Testis (tissue), 3 donors: ENCODE results near the gene CEMIP. TPM values are rescaled to one million over a fixed set of nuclear protein-coding genes. Genes with fewer than 3 reads are reported as not detected.
A peak's percentile ranks its signal among the peaks of the same experiment; 100 is the strongest.

Source experiments
- DNase-seq: peaks from one replicate; pipeline ENCODE4 v3.0.0-alpha.2; 2019
- H3K27ac ChIP-seq, 2 donors: fragments of 200-600 bp; sonication (generic); one replicate each; pipeline ENCODE4 v1.5.1; 2019
- H3K27me3 ChIP-seq: fragments of 200-600 bp; sonication (generic); one replicate; pipeline ENCODE4 v1.5.1; 2019
- H3K36me3 ChIP-seq: fragments of 200-600 bp; sonication (generic); one replicate; pipeline ENCODE4 v1.5.1; 2017; ENCODE audit warnings: low read depth; ENCODE audit errors: missing control alignments
- H3K4me1 ChIP-seq: fragments of 200-600 bp; sonication (generic); one replicate; pipeline ENCODE4 v1.5.1; 2019
- H3K4me3 ChIP-seq, 2 donors: fragments of 200-600 bp; sonication (generic); one replicate each; pipeline ENCODE4 v1.5.1; 2017 to 2019
- H3K9me3 ChIP-seq: fragments of 200-600 bp; sonication (generic); one replicate; pipeline ENCODE4 v1.5.1; 2017
- CTCF ChIP-seq, 3 experiments: fragments of 450-650 bp in 2 of 3; fragments of 200-600 bp in 1 of 3; sonication (generic) in 1 of 3; IDR thresholded peaks; one replicate each; pipeline ENCODE4 v1.5.1; 2016 to 2019; ENCODE audit warnings: antibody characterized with exemption in 3 of 3, mild to moderate bottlenecking in 2 of 3, moderate library complexity in 1 of 3
- POLR2A ChIP-seq: fragments of 450-650 bp; IDR thresholded peaks from one replicate; pipeline ENCODE4 v1.6.1; 2017; ENCODE audit warnings: antibody characterized with exemption, mild to moderate bottlenecking, moderate library complexity
- WGBS, 2 donors: methylation state at CpG; one replicate each; pipeline ENCODE4 v1.1.5; 2018; 5-methylcytosine and 5-hydroxymethylcytosine counted together
- intact Hi-C: fragments of 100-400 bp; cut with DNase I; formaldehyde crosslinking; loops from one replicate; pipeline ENCODE4 v1.15.1; 2023; ENCODE audit warnings: low total_unique reads
- polyA plus RNA-seq: library from polyadenylated mRNA; stranded (reverse); fragments of 350-450 nt; fragmentation: Illumina TruSeq; extraction: RNeasy Lipid Tissue Mini Kit (QIAGEN cat#74804); gene quantifications from one replicate; pipeline ENCODE4 v1.2.3, GENCODE V29; 2014; ENCODE audit warnings: low read depth, low replicate concordance; ENCODE audit not compliant: insufficient read depth
- total RNA-seq, 2 donors: library from RNA; depleted of rRNA; stranded (reverse); fragments of >200 nt; gene quantifications; one replicate each; pipeline ENCODE4 v1.2.3, GENCODE V29; 2016

Gene CEMIP
- total and polyA plus RNA-seq, 3 donors from 2014 or later: 7.5 to 21.5 (median 8.3) TPM

DNA sequence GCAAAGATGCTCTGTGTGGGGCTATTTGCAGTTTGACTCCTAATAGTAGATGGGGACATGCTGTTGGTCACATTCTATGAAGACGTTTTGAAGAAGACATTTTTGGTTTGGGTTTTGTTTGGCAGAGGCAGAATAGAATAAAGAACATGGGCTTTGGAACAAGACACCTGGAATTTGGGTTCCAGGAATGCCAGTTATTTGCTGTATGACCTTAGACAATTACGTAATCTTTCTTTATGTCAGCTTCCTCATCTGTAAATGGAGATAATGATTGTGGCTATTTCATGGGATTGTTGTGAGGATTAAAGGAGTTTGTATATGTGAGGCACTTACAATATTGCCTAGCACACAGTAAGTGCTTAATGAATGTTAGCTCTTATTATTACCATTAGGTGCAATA is 118.9 kb downstream of the CEMIP start:
- intact Hi-C loops: no loop called here
- WGBS, 2 donors: 84 to 85% methylated on average over 2 of the region's 2 CpGs

DNA sequence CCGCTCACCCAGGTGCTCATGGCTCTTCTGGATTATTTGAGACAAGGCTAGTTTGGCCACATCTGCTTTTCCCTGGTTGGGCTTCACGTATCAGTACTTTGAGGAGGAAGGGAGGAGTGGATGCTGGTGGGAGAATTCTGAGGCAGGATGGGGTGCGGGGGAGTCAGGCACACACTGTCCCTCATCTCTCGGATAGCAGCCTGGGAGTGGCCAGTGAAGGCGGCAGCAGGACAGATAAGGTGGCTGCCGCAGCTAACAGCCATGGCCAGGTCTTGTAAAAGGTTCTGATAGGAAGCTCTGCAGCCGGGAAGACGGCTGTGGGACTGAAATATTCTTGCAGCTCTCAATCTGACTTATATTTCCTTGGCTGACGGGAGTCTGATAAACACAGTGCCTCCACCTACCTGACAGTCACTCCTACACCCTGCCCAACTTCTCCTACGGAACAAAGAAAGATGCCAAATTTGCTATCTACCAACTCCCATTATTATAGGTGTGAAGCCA is 123.2 kb downstream of the CEMIP start:
- Histone ChIP-seq H3K4me1 (peaks cover 25% of the 10 kb centered on the region), H3K9me3 (no peaks in the 10 kb centered on the region), H3K27me3 (no peaks in the 10 kb centered on the region), H3K27ac (peak overlapping the region; percentile 34 to 58), H3K4me3 (no peak overlapping the region), H3K36me3 (no peaks in the 10 kb centered on the region)
- DNase-seq: peak; percentile 94
- no peak for TF ChIP-seq POLR2A
- TF ChIP-seq CTCF (IDR thresholded peaks at IDR 0.05): no peak
- intact Hi-C loops: no loop called here
- 43 to 59% methylated on average over 10 of the region's 10 CpGs for WGBS, 2 donors

More for the DNA sequence above, 118.9 kb downstream of the CEMIP start:
- Histone ChIP-seq H3K4me3 (no peak overlapping the region), H3K27ac (no peak overlapping the region), H3K27me3 (no peaks in the 10 kb centered on the region), H3K36me3 (no peaks in the 10 kb centered on the region), H3K4me1 (peaks cover 23% of the 10 kb centered on the region), H3K9me3 (no peaks in the 10 kb centered on the region)
- TF ChIP-seq CTCF (IDR thresholded peaks at IDR 0.05): no peak
- no peak for TF ChIP-seq POLR2A
- DNase-seq: no peak

DNA sequence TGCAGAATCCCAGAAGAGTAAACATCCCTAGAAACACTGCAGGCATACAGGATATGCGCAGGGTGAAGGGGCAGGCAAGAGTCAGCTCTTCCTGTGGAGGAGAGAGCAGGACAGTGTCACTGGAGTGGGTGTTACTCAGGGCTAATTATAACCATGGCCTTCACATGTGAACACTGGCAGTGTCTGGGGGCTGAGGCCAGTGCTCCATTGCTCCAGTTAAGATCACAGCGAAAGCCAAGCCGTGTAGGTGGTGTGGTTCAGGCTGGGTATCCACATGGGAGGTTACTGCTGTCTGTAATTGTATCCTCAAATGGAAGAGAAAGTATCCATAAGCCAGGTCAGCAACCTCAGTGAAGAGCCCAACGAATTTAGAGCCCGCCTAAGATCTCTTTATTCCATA is 125.8 kb downstream of the CEMIP start:
- TF ChIP-seq CTCF (IDR thresholded peaks at IDR 0.05) (no peak), POLR2A (no peak)
- Histone ChIP-seq H3K27ac (no peak overlapping the region), H3K36me3 (no peaks in the 10 kb centered on the region), H3K9me3 (no peaks in the 10 kb centered on the region), H3K4me3 (no peak overlapping the region), H3K27me3 (no peaks in the 10 kb centered on the region), H3K4me1 (peaks cover 25% of the 10 kb centered on the region)
- 66 to 71% methylated on average over 5 of the region's 5 CpGs for WGBS, 2 donors
- peak; percentile 65 for DNase-seq
- intact Hi-C loops: no loop called here

- no peaks in the 10 kb centered on the region for H3K36me3 ChIP-seq
- intact Hi-C loops: no loop called here
- H3K27me3 ChIP-seq: no peaks in the 10 kb centered on the region
- H3K9me3 ChIP-seq: no peaks in the 10 kb centered on the region
- no peak overlapping the region for H3K27ac ChIP-seq
- no peak overlapping the region for H3K4me3 ChIP-seq
- no peak for DNase-seq
- TF ChIP-seq CTCF (IDR thresholded peaks at IDR 0.05) (no peak), POLR2A (no peak)
- 95 to 97% methylated on average over 11 of the region's 11 CpGs for WGBS, 2 donors
- peaks cover 25% of the 10 kb centered on the region for H3K4me1 ChIP-seq
Measured at GRCh38 chr15:80906159-80906766, 127.1 kb downstream of the CEMIP start.

- 81 to 91% methylated on average over 1 of the region's 1 CpG for WGBS, 2 donors
- Histone ChIP-seq H3K36me3 (no peaks in the 10 kb centered on the region), H3K9me3 (no peaks in the 10 kb centered on the region), H3K27me3 (no peaks in the 10 kb centered on the region), H3K27ac (no peak overlapping the region), H3K4me3 (no peak overlapping the region), H3K4me1 (peaks cover 20% of the 10 kb centered on the region)
- intact Hi-C loops: no loop called here
- no peak for DNase-seq
- TF ChIP-seq POLR2A (no peak), CTCF (IDR thresholded peaks at IDR 0.05) (no peak)
Measured at GRCh38 chr15:80911821-80912220, 132.7 kb downstream of the CEMIP start.
